B cell (primary cell): ENCODE data around the gene ADGRF5. TPM values are rescaled to one million over a fixed set of nuclear protein-coding genes. Genes with fewer than 3 reads are reported as not detected.

Experiments used
- ATAC-seq: fragments of 200-7000 bp; cut with Tn5 transposase; one replicate; pipeline ENCODE4 v1.10.0; 2021; ENCODE audit warnings: low read depth, mild to moderate bottlenecking, moderate number of reproducible peaks, moderate library complexity
- CTCF ChIA-PET: fragments of 350-600 bp; sonication (Branson Sonifier 250); formaldehyde crosslinking; loops from one replicate; lab custom pipeline; 2021; ENCODE audit warnings: antibody characterized with exemption, inconsistent platforms; lab: Charles Lee
- POLR2A ChIA-PET: fragments of 350-600 bp; sonication (Branson Sonifier 250); formaldehyde crosslinking; loops from one replicate; lab custom pipeline; 2021; ENCODE audit warnings: antibody characterized with exemption; lab: Charles Lee
- DNase-seq: peaks from one replicate; pipeline ENCODE4 v3.0.0; 2013
- H2AFZ ChIP-seq: 2 replicates; pipeline ENCODE4 v1.6.1; 2012; ENCODE audit warnings: mild to moderate bottlenecking, low read depth, low read length; ENCODE audit not compliant: insufficient read depth, poor library complexity, severe bottlenecking
- H3K27ac ChIP-seq, 2 donors: 1 replicate in 1 of 2; 2 replicates in 1 of 2; pipeline ENCODE4 v1.5.1; 2012 to 2013; ENCODE audit warnings: low read length in 2 of 2, mild to moderate bottlenecking in 2 of 2, moderate library complexity in 1 of 2
- H3K27me3 ChIP-seq, 4 experiments: fragments of 200-600 bp in 1 of 4; sonication (generic) in 1 of 4; replicated peaks in 1 of 4; 1 replicate in 2 of 4; 2 replicates in 2 of 4; pipeline versions ENCODE4 v1.6.1 to v1.7.0; 2013 to 2016; ENCODE audit warnings: low read length in 3 of 4, mild to moderate bottlenecking in 2 of 4, mixed read lengths in 1 of 4, moderate library complexity in 1 of 4; ENCODE audit not compliant: insufficient read depth in 4 of 4, control insufficient read depth in 3 of 4; ENCODE audit errors: control extremely low read depth in 1 of 4
- H3K36me3 ChIP-seq, 2 experiments: replicated peaks in 1 of 2; 1 replicate in 1 of 2; 2 replicates in 1 of 2; pipeline versions ENCODE4 v1.6.1 to v1.7.1; 2013; ENCODE audit warnings: low read length in 1 of 2; ENCODE audit not compliant: insufficient read depth in 2 of 2, control insufficient read depth in 1 of 2; ENCODE audit errors: control extremely low read depth in 1 of 2, extremely low read depth in 1 of 2
- H3K4me1 ChIP-seq, 2 donors: fragments of 200-600 bp in 1 of 2; sonication (generic) in 1 of 2; 1 replicate in 1 of 2; 2 replicates in 1 of 2; pipeline versions ENCODE4 v1.5.1 to v1.6.1; 2013 to 2017; ENCODE audit warnings: low read length in 2 of 2; ENCODE audit not compliant: control insufficient read depth in 2 of 2, insufficient read depth in 2 of 2
- H3K4me2 ChIP-seq: replicated peaks from 2 replicates; pipeline ENCODE3; 2012; ENCODE audit warnings: mild to moderate bottlenecking, low read depth, low read length; ENCODE audit not compliant: poor library complexity, severe bottlenecking
- H3K4me3 ChIP-seq, 5 experiments: fragments of 200-600 bp in 1 of 5; sonication (generic) in 1 of 5; 1 replicate in 3 of 5; 2 replicates in 2 of 5; pipeline versions ENCODE4 v1.5.1 to v1.7.0; 2011 to 2016; ENCODE audit warnings: low read length in 4 of 5, mild to moderate bottlenecking in 4 of 5, low read depth in 2 of 5, control low read depth in 1 of 5, moderate library complexity in 1 of 5; ENCODE audit not compliant: insufficient read depth in 1 of 5; ENCODE audit errors: control extremely low read depth in 1 of 5, extremely low read depth in 1 of 5
- H3K79me2 ChIP-seq: fragments of 200-600 bp; sonication (generic); one replicate; pipeline ENCODE4 v1.6.0; 2016; ENCODE audit warnings: low read length; ENCODE audit not compliant: control insufficient read depth, insufficient read depth
- H3K9ac ChIP-seq: fragments of 200-600 bp; sonication (generic); 2 replicates; pipeline ENCODE4 v1.6.1; 2017; ENCODE audit warnings: mild to moderate bottlenecking, low read length, moderate library complexity
- H3K9me3 ChIP-seq, 3 donors: one replicate each; pipeline versions ENCODE4 v1.6.1 to v1.7.1; 2013; ENCODE audit warnings: low read length in 2 of 3; ENCODE audit not compliant: control insufficient read depth in 2 of 3, insufficient read depth in 1 of 3; ENCODE audit errors: control extremely low read depth in 1 of 3
- H4K20me1 ChIP-seq: 2 replicates; pipeline ENCODE4 v1.6.0; 2012; ENCODE audit warnings: mild to moderate bottlenecking, low read length; ENCODE audit not compliant: insufficient read depth, control insufficient read depth, poor library complexity, severe bottlenecking
- H3K27ac Mint-ChIP-seq: one replicate; pipeline ENCODE4 v1.8.0; 2021; ENCODE audit warnings: mixed read lengths
- H3K27me3 Mint-ChIP-seq: one replicate; pipeline ENCODE4 v1.8.0; 2021; ENCODE audit warnings: mixed read lengths
- H3K4me1 Mint-ChIP-seq: one replicate; pipeline ENCODE4 v1.8.0; 2021; ENCODE audit warnings: mixed read lengths
- H3K4me3 Mint-ChIP-seq: one replicate; pipeline ENCODE4 v1.8.0; 2021; ENCODE audit warnings: mixed read lengths
- H3K9me3 Mint-ChIP-seq: one replicate; pipeline ENCODE4 v1.8.0; 2022; ENCODE audit warnings: mixed read lengths; ENCODE audit not compliant: insufficient read depth
- CTCF ChIP-seq: fragments of 200-600 bp; IDR thresholded peaks from one replicate; pipeline ENCODE4 v1.8.0; 2022; ENCODE audit warnings: antibody characterized with exemption, mild to moderate bottlenecking
- EZH2 ChIP-seq: IDR thresholded peaks from 2 replicates; pipeline ENCODE4 v1.6.1; 2012; ENCODE audit warnings: borderline replicate concordance, low read depth, mild to moderate bottlenecking, moderate library complexity, low read length; ENCODE audit not compliant: insufficient read depth, poor library complexity, severe bottlenecking
- WGBS: methylation state at CpG from one replicate; pipeline ENCODE4 v1.1.5; 2013; ENCODE audit warnings: missing lambda C conversion rate; ENCODE audit not compliant: insufficient coverage; 5-methylcytosine and 5-hydroxymethylcytosine counted together
- intact Hi-C: fragments of 100-400 bp; cut with micrococcal nuclease; formaldehyde crosslinking; loops from one replicate; pipeline ENCODE4 v1.10.0; 2022
- polyA plus RNA-seq: library from polyadenylated mRNA; depleted of rRNA; stranded (reverse); fragments of >200 nt; gene quantifications from 2 replicates; pipeline ENCODE4 v1.2.3, GENCODE V29; 2012
- total RNA-seq, 2 donors: library from RNA; stranded (reverse); fragments of 120-200 nt in 1 of 2; gene quantifications; 1 replicate in 1 of 2; 2 replicates in 1 of 2; pipeline versions ENCODE4 v1.2.3 to v1.2.4, GENCODE V29; 2013 to 2022

ADGRF5 gene
- total and polyA plus RNA-seq, 2 donors (not counting 1 experiment from before 2014, with no cell fraction given) = not detected

- Mint-ChIP-seq H3K27me3 (peaks cover 4% of the 10 kb centered on the region), H3K4me3 (no peak overlapping the region), H3K4me1 (no peaks in the 10 kb centered on the region), H3K27ac (no peak overlapping the region), H3K9me3 (no peaks in the 10 kb centered on the region)
- ChIA-PET POLR2A (no interaction called here), CTCF (no interaction called here)
- ATAC-seq = no peak
- no peak overlapping the region for H3K9ac ChIP-seq
- H3K27ac ChIP-seq = no peak overlapping the region
- no peak overlapping the region for H2AFZ ChIP-seq
- no peak overlapping the region for H3K4me3 ChIP-seq
- intact Hi-C loops = no loop called here
- H3K9me3 ChIP-seq = peaks cover 0 to 3% (median 0%) of the 10 kb centered on the region in 3 donors
- H3K36me3 ChIP-seq = no peaks in the 10 kb centered on the region
- WGBS = no CpG with 5 or more reads among the region's 2 CpGs
- no peak for DNase-seq
- no peaks in the 10 kb centered on the region for H3K79me2 ChIP-seq
- H3K4me1 ChIP-seq = no peaks in the 10 kb centered on the region
- no peaks in the 10 kb centered on the region for H3K27me3 ChIP-seq
- H4K20me1 ChIP-seq = no peaks in the 10 kb centered on the region
- H3K4me2 ChIP-seq = no peak overlapping the region
- TF ChIP-seq CTCF (no peak), EZH2 (no peak)
These were observed 8.6 kb upstream of the ADGRF5 start for GRCh38 chr6:46930331-46930730.

GRCh38 chr6:46927066-46927465 is 5.3 kb upstream of the ADGRF5 start:
- Histone ChIP-seq H3K9ac (no peak overlapping the region), H3K9me3 (peaks cover 0 to 3% (median 0%) of the 10 kb centered on the region in 3 donors), H3K36me3 (no peaks in the 10 kb centered on the region), H3K4me3 (no peak overlapping the region), H3K27ac (no peak overlapping the region), H3K79me2 (no peaks in the 10 kb centered on the region), H3K4me2 (no peak overlapping the region), H2AFZ (no peak overlapping the region), H3K27me3 (no peaks in the 10 kb centered on the region), H3K4me1 (no peaks in the 10 kb centered on the region), H4K20me1 (no peaks in the 10 kb centered on the region)
- Mint-ChIP-seq H3K27ac (no peak overlapping the region), H3K9me3 (no peaks in the 10 kb centered on the region), H3K4me3 (no peak overlapping the region), H3K4me1 (no peaks in the 10 kb centered on the region), H3K27me3 (peaks cover 4% of the 10 kb centered on the region)
- DNase-seq (no peak), ATAC-seq (no peak)
- ChIA-PET POLR2A (no interaction called here), CTCF (no interaction called here)
- no CpG with 5 or more reads among the region's 5 CpGs for WGBS
- TF ChIP-seq EZH2 (no peak), CTCF (no peak)
- intact Hi-C loops = no loop called here
